Tibial nerve (tissue), 4 donors: ENCODE measurements around the gene GASK1A. TPM values are rescaled to one million over a fixed set of nuclear protein-coding genes. Genes with fewer than 3 reads are reported as not detected.
A peak's percentile ranks its signal among the peaks of the same experiment; 100 is the strongest.

Experiments
- DNase-seq, 2 donors: peaks; one replicate each; pipeline ENCODE4 v3.0.0-alpha.2; 2019; ENCODE audit warnings: low spot score in 2 of 2
- H3K27ac ChIP-seq, 4 donors: fragments of 200-600 bp; sonication (generic) in 3 of 4; one replicate each; pipeline ENCODE4 v1.5.1; 2017 to 2019; ENCODE audit warnings: mild to moderate bottlenecking in 1 of 4
- H3K27me3 ChIP-seq, 2 donors: fragments of 200-600 bp; sonication (generic) in 1 of 2; one replicate each; pipeline versions ENCODE4 v1.5.1 to v1.6.0; 2017 to 2019
- H3K36me3 ChIP-seq, 3 donors: fragments of 200-600 bp; sonication (generic); one replicate each; pipeline ENCODE4 v1.5.1; 2018 to 2019
- H3K4me1 ChIP-seq, 4 donors: fragments of 200-600 bp; sonication (generic) in 3 of 4; one replicate each; pipeline ENCODE4 v1.5.1; 2017 to 2019
- H3K4me3 ChIP-seq, 4 donors: fragments of 200-600 bp; sonication (generic) in 3 of 4; one replicate each; pipeline ENCODE4 v1.5.1; 2017 to 2019; ENCODE audit warnings: mild to moderate bottlenecking in 1 of 4, moderate library complexity in 1 of 4
- H3K9me3 ChIP-seq, 4 donors: fragments of 200-600 bp; sonication (generic) in 3 of 4; one replicate each; pipeline ENCODE4 v1.5.1; 2017 to 2019
- EP300 ChIP-seq, 2 donors: sonication (generic); formaldehyde crosslinking; IDR thresholded peaks; one replicate each; pipeline ENCODE4 v1.6.1; 2017; ENCODE audit warnings: antibody characterized with exemption in 2 of 2, mild to moderate bottlenecking in 1 of 2
- POLR2A ChIP-seq, 2 donors: fragments of 450-650 bp; IDR thresholded peaks; one replicate each; pipeline ENCODE4 v1.6.1; 2017; ENCODE audit warnings: antibody characterized with exemption in 2 of 2, mild to moderate bottlenecking in 2 of 2, moderate library complexity in 2 of 2
- WGBS, 2 donors: methylation state at CpG; one replicate each; pipeline ENCODE4 v1.1.5; 2018; 5-methylcytosine and 5-hydroxymethylcytosine counted together
- total RNA-seq, 4 donors: library from RNA; depleted of rRNA; stranded (reverse); fragments of >200 nt; gene quantifications; one replicate each; pipeline ENCODE4 v1.1.0, GENCODE V29; 2016
- TF ChIP-seq, protein P1 (sequence below), 5 experiments: fragments of 200-600 bp in 3 of 5; fragments of 450-650 bp in 2 of 5; sonication (generic) in 3 of 5; IDR thresholded peaks; one replicate each; pipeline ENCODE4 v1.5.1; 2016 to 2019; ENCODE audit warnings: antibody characterized with exemption in 5 of 5, mild to moderate bottlenecking in 3 of 5, moderate library complexity in 2 of 5

The GASK1A gene
- total RNA-seq, 4 donors from 2014 or later = 43.0 to 70.6 (median 49.5) TPM

- H3K27ac ChIP-seq = no peak overlapping the region
- WGBS, 2 donors = 64 to 67% methylated on average over 5 of the region's 5 CpGs
- no peaks in the 10 kb centered on the region for H3K36me3 ChIP-seq
- DNase-seq = no peak
- H3K9me3 ChIP-seq = no peaks in the 10 kb centered on the region
- TF ChIP-seq EP300 (IDR thresholded peaks at IDR 0.05) (no peak), POLR2A (IDR thresholded peaks at IDR 0.05) (no peak)
- TF ChIP-seq, protein P1, sequence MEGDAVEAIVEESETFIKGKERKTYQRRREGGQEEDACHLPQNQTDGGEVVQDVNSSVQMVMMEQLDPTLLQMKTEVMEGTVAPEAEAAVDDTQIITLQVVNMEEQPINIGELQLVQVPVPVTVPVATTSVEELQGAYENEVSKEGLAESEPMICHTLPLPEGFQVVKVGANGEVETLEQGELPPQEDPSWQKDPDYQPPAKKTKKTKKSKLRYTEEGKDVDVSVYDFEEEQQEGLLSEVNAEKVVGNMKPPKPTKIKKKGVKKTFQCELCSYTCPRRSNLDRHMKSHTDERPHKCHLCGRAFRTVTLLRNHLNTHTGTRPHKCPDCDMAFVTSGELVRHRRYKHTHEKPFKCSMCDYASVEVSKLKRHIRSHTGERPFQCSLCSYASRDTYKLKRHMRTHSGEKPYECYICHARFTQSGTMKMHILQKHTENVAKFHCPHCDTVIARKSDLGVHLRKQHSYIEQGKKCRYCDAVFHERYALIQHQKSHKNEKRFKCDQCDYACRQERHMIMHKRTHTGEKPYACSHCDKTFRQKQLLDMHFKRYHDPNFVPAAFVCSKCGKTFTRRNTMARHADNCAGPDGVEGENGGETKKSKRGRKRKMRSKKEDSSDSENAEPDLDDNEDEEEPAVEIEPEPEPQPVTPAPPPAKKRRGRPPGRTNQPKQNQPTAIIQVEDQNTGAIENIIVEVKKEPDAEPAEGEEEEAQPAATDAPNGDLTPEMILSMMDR (IDR thresholded peaks at IDR 0.05) = no peak
- no peak overlapping the region for H3K4me3 ChIP-seq
- peaks cover 0 to 36% (median 0%) of the 10 kb centered on the region in 4 donors for H3K4me1 ChIP-seq
- H3K27me3 ChIP-seq = no peaks in the 10 kb centered on the region
Measured at GRCh38 chr3:43025423-43025822, 46.3 kb downstream of the GASK1A start.

- H3K27me3 ChIP-seq = no peaks in the 10 kb centered on the region
- no peaks in the 10 kb centered on the region for H3K9me3 ChIP-seq
- H3K36me3 ChIP-seq = peaks cover 0 to 10% (median 0%) of the 10 kb centered on the region in 3 donors
- TF ChIP-seq EP300 (IDR thresholded peaks at IDR 0.05) = no peak
- TF ChIP-seq, protein P1 (IDR thresholded peaks at IDR 0.05) = no peak
- no peak for TF ChIP-seq POLR2A (IDR thresholded peaks at IDR 0.05)
- peaks cover 0 to 19% (median 0%) of the 10 kb centered on the region in 4 donors for H3K4me1 ChIP-seq
- no peak for DNase-seq
- WGBS, 2 donors = 79 to 91% methylated on average over 1 of the region's 1 CpG
- no peak overlapping the region for H3K27ac ChIP-seq
- H3K4me3 ChIP-seq = no peak overlapping the region
Measured at GRCh38 chr3:43028001-43028400, 48.9 kb downstream of the GASK1A start.

- Histone ChIP-seq H3K9me3 (no peaks in the 10 kb centered on the region), H3K27me3 (no peaks in the 10 kb centered on the region), H3K4me1 (peaks cover 0 to 11% (median 0%) of the 10 kb centered on the region in 4 donors), H3K4me3 (no peak overlapping the region), H3K27ac (no peak overlapping the region), H3K36me3 (peaks cover 0 to 13% (median 0%) of the 10 kb centered on the region in 3 donors)
- WGBS, 2 donors = 97 to 98% methylated on average over 6 of the region's 6 CpGs
- DNase-seq = no peak
- TF ChIP-seq, protein P1 (IDR thresholded peaks at IDR 0.05) = no peak
- TF ChIP-seq EP300 (IDR thresholded peaks at IDR 0.05) = no peak
- no peak for TF ChIP-seq POLR2A (IDR thresholded peaks at IDR 0.05)
Measured at GRCh38 chr3:43028678-43029490, 49.8 kb downstream of the GASK1A start.

DNA sequence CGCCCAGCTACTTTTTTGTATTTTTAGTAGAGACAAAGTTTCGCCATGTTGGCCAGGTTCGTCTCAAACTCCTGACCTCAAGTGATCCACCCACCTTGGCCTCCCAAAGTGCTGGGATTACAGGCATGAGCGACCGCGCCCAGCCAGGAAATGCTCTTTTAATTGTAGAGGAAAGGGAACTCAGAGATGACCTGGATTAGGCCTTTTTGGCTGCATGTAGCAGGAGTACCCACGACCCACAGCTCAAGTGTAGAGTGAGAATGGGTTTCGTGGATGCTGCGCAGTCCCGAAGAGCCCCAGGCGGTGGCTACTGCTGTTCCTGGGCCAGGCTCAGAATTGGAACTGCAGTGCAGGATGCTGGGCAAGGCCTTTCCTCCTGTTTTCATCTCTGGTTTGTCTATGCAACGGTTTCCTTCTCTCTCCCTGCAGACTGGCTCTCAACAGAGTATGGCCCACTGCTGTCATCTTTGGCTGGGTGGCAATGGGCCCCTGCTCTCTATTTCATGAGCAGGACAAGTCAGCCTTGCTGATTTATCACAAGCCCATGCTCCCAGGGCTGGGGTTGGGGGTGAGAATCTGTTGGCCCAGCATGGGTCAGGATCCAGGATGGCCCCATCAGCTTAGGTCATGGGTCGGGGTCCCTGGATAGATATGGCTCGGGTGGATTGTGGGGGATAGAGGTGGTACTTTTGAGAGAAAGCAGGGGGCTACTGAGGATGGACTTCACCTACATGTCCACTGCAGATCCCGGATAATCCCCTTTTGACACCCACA is 51.2 kb downstream of the GASK1A start:
- no peak for DNase-seq
- Histone ChIP-seq H3K27ac (no peak overlapping the region), H3K27me3 (no peaks in the 10 kb centered on the region), H3K4me3 (no peak overlapping the region), H3K36me3 (peaks cover 0 to 15% (median 0%) of the 10 kb centered on the region in 3 donors), H3K4me1 (peaks cover 0 to 10% (median 0%) of the 10 kb centered on the region in 4 donors), H3K9me3 (no peaks in the 10 kb centered on the region)
- TF ChIP-seq EP300 (IDR thresholded peaks at IDR 0.05) (no peak), POLR2A (IDR thresholded peaks at IDR 0.05) (no peak)
- TF ChIP-seq, protein P1 (IDR thresholded peaks at IDR 0.05) = no peak
- WGBS, 2 donors = 87 to 92% methylated on average over 15 of the region's 15 CpGs

GRCh38 chr3:43031485-43031884 is 52.4 kb downstream of the GASK1A start:
- no peak for TF ChIP-seq POLR2A (IDR thresholded peaks at IDR 0.05)
- peak in 1 of 2 donors; percentile 27 for TF ChIP-seq EP300 (IDR thresholded peaks at IDR 0.05)
- Histone ChIP-seq H3K27me3 (no peaks in the 10 kb centered on the region), H3K9me3 (no peaks in the 10 kb centered on the region), H3K36me3 (peaks cover 0 to 15% (median 0%) of the 10 kb centered on the region in 3 donors), H3K4me1 (peaks cover 0 to 6% (median 0%) of the 10 kb centered on the region in 4 donors), H3K4me3 (no peak overlapping the region), H3K27ac (no peak overlapping the region)
- WGBS, 2 donors = 63 to 71% methylated on average over 4 of the region's 4 CpGs
- DNase-seq = peak; percentile 36 to 60
